Spleen (tissue), 7 donors: ENCODE results near the gene SLC7A6OS.

Source experiments
- POLR2A ChIP-seq, 3 donors: fragments of 450-650 bp; IDR thresholded peaks; one replicate each; pipeline ENCODE4 v1.5.1; 2017; ENCODE audit warnings: antibody characterized with exemption in 3 of 3, mild to moderate bottlenecking in 1 of 3
- TF ChIP-seq, protein P1 (sequence below), 11 experiments: fragments of 200-600 bp in 7 of 11; fragments of 450-650 bp in 4 of 11; sonication (generic) in 4 of 11; IDR thresholded peaks in 8 of 11; conservative IDR thresholded peaks in 3 of 11; 1 replicate in 7 of 11; 2 replicates in 4 of 11; pipeline versions ENCODE4 v1.4.0 to v1.8.0; 2016 to 2021; ENCODE audit warnings: antibody characterized with exemption in 11 of 11, inconsistent platforms in 4 of 11, mild to moderate bottlenecking in 1 of 11
- donor health status: DM: no; HTN: no; CAD: no; lungs with moderate emphysema.
- donor health status: DM: no; HTN: no; CAD: no.
- donor health status: DM: no; HTN: no; CAD: no.

DNA sequence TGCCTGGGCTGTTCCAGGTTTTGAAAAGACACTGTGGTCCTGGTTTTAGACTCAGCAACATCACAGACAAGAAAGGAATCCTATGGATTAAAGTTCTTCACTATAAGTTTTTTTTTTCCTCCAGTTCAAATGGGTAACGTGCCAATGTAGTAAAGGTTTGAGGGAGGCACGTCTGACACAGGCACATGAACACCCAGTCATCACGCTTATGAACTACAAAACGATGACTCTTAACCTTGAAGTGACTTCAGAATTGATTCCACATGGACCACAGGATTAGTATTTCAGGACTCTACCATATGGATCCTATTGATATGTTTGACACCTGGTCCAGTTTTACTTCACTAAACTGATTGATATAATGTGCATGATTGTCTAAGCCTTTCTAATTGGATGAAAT lies 2.4 kb upstream of the SLC7A6OS start:
- TF ChIP-seq, protein P1, sequence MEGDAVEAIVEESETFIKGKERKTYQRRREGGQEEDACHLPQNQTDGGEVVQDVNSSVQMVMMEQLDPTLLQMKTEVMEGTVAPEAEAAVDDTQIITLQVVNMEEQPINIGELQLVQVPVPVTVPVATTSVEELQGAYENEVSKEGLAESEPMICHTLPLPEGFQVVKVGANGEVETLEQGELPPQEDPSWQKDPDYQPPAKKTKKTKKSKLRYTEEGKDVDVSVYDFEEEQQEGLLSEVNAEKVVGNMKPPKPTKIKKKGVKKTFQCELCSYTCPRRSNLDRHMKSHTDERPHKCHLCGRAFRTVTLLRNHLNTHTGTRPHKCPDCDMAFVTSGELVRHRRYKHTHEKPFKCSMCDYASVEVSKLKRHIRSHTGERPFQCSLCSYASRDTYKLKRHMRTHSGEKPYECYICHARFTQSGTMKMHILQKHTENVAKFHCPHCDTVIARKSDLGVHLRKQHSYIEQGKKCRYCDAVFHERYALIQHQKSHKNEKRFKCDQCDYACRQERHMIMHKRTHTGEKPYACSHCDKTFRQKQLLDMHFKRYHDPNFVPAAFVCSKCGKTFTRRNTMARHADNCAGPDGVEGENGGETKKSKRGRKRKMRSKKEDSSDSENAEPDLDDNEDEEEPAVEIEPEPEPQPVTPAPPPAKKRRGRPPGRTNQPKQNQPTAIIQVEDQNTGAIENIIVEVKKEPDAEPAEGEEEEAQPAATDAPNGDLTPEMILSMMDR (IDR thresholded peaks at IDR 0.05 in 8 of 11, conservative IDR thresholded peaks at IDR 0.05 in 3 of 11), result no peak
- TF ChIP-seq POLR2A (IDR thresholded peaks at IDR 0.05), result no peak
